Prostate gland (tissue), 2 donors: ENCODE results near the gene CSAD. TPM values are rescaled to one million over a fixed set of nuclear protein-coding genes. Genes with fewer than 3 reads are reported as not detected.

Source experiments
- DNase-seq: peaks from one replicate; pipeline ENCODE4 v3.0.0-alpha.2; 2019; ENCODE audit warnings: low spot score
- H3K27ac ChIP-seq, 2 donors: fragments of 200-600 bp; sonication (generic); 2 replicates each; pipeline ENCODE4 v1.5.1; 2017 to 2019
- H3K27me3 ChIP-seq: fragments of 200-600 bp; sonication (generic); replicated peaks from 2 replicates; pipeline ENCODE4 v1.5.1; 2019; ENCODE audit not compliant: insufficient read depth
- H3K36me3 ChIP-seq, 2 donors: fragments of 200-600 bp; sonication (generic); 1 replicate in 1 of 2; 2 replicates in 1 of 2; pipeline versions ENCODE4 v1.5.1 to v1.8.1; 2017 to 2019
- H3K4me1 ChIP-seq: fragments of 200-600 bp; sonication (generic); replicated peaks from 2 replicates; pipeline ENCODE4 v1.5.1; 2019
- H3K4me3 ChIP-seq, 2 donors: fragments of 200-600 bp; sonication (generic); 2 replicates each; pipeline ENCODE4 v1.5.1; 2017 to 2019
- H3K9me3 ChIP-seq: fragments of 200-600 bp; sonication (generic); 2 replicates; pipeline ENCODE4 v1.5.1; 2017
- CTCF ChIP-seq, 4 experiments: fragments of 200-600 bp in 2 of 4; fragments of 450-650 bp in 2 of 4; sonication (generic) in 2 of 4; IDR thresholded peaks; 1 replicate in 3 of 4; 2 replicates in 1 of 4; pipeline ENCODE4 v1.5.1; 2016 to 2019; ENCODE audit warnings: antibody characterized with exemption in 4 of 4, mild to moderate bottlenecking in 2 of 4, moderate library complexity in 2 of 4
- POLR2A ChIP-seq: fragments of 450-650 bp; IDR thresholded peaks from one replicate; pipeline ENCODE4 v1.6.1; 2016; ENCODE audit warnings: antibody characterized with exemption, mild to moderate bottlenecking
- POLR2AphosphoS5 ChIP-seq: sonication (generic); formaldehyde crosslinking; IDR thresholded peaks from one replicate; pipeline ENCODE4 v1.6.1; 2017; ENCODE audit warnings: antibody characterized with exemption
- WGBS: methylation state at CpG from one replicate; pipeline ENCODE4 v1.1.5; 2018; 5-methylcytosine and 5-hydroxymethylcytosine counted together
- intact Hi-C: fragments of 100-400 bp; cut with DNase I; formaldehyde crosslinking; loops from one replicate; pipeline ENCODE4 v1.14.2; 2022
- total RNA-seq, 2 donors: library from RNA; depleted of rRNA; stranded (reverse); fragments of >200 nt; gene quantifications; one replicate each; pipeline ENCODE4 v1.1.0, GENCODE V29; 2016

The CSAD gene
- total RNA-seq, 2 donors from 2014 or later: 30.8 to 92.5 TPM

- Histone ChIP-seq H3K9me3 (no peaks in the 10 kb centered on the region), H3K27ac (no peak overlapping the region), H3K4me3 (no peak overlapping the region), H3K36me3 (no peaks in the 10 kb centered on the region), H3K27me3 (no peaks in the 10 kb centered on the region), H3K4me1 (no peaks in the 10 kb centered on the region)
- intact Hi-C loops: no loop called here
- no peak for TF ChIP-seq POLR2AphosphoS5
- no peak for TF ChIP-seq CTCF (IDR thresholded peaks at IDR 0.05)
- TF ChIP-seq POLR2A: no peak
- no peak for DNase-seq
- WGBS: 65% methylated on average over 11 of the region's 11 CpGs
Measured at GRCh38 chr12:53193985-53194716, 13.4 kb upstream of the CSAD start.

DNA sequence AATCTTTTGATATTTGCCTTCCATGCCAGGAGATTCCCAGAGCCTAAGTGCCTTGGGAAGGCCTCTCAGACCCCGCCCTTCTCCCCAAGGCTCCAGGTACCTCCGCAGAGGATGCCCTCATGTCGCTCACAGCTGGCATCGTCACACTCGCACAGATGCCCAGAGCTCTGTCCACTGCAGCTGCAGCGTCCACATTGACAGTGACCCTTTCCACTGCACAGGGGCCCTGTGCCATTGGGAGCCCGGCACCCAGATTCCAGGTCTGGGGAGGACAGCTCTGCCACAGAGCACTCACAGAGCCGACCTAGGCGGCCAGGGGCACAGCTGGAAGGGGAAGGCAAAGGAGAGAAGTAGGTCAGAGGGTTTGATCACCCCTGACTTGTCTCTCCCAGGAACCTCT is 12.3 kb upstream of the CSAD start:
- TF ChIP-seq CTCF (IDR thresholded peaks at IDR 0.05) (no peak), POLR2AphosphoS5 (no peak), POLR2A (no peak)
- intact Hi-C loops: no loop called here
- Histone ChIP-seq H3K27me3 (no peaks in the 10 kb centered on the region), H3K27ac (no peak overlapping the region), H3K4me3 (no peak overlapping the region), H3K36me3 (no peaks in the 10 kb centered on the region), H3K9me3 (no peaks in the 10 kb centered on the region), H3K4me1 (no peaks in the 10 kb centered on the region)
- WGBS: 85% methylated on average over 9 of the region's 9 CpGs
- DNase-seq: no peak

- no peaks in the 10 kb centered on the region for H3K9me3 ChIP-seq
- peaks cover 1% of the 10 kb centered on the region in 2 donors for H3K36me3 ChIP-seq
- 91% methylated on average over 8 of the region's 14 CpGs for WGBS
- no peak for TF ChIP-seq POLR2A
- TF ChIP-seq CTCF (IDR thresholded peaks at IDR 0.05): no peak
- TF ChIP-seq POLR2AphosphoS5: no peak
- H3K4me1 ChIP-seq: no peaks in the 10 kb centered on the region
- intact Hi-C loops: no loop called here
- no peak overlapping the region for H3K27ac ChIP-seq
- DNase-seq: no peak
- H3K27me3 ChIP-seq: no peaks in the 10 kb centered on the region
- H3K4me3 ChIP-seq: no peak overlapping the region
Measured at GRCh38 chr12:53192531-53193021, 11.9 kb upstream of the CSAD start.

GRCh38 chr12:53191885-53192530 is 11.3 kb upstream of the CSAD start:
- intact Hi-C loops: loop anchor here (2.0 kb wide), 1 partner anchor 33 kb away; no protein-coding TSS in a partner anchor
- H3K36me3 ChIP-seq: peaks cover 7% of the 10 kb centered on the region in 2 donors
- 82% methylated on average over 14 of the region's 14 CpGs for WGBS
- no peaks in the 10 kb centered on the region for H3K4me1 ChIP-seq
- H3K27me3 ChIP-seq: no peaks in the 10 kb centered on the region
- no peak for DNase-seq
- no peak overlapping the region for H3K4me3 ChIP-seq
- no peaks in the 10 kb centered on the region for H3K9me3 ChIP-seq
- no peak for TF ChIP-seq POLR2AphosphoS5
- no peak for TF ChIP-seq CTCF (IDR thresholded peaks at IDR 0.05)
- no peak for TF ChIP-seq POLR2A
- no peak overlapping the region for H3K27ac ChIP-seq
